ENCODE results near the gene STOX2.

STOX2 gene

GRCh38 chr4:183986971-183987946 is 82.2 kb downstream of the STOX2 start:
- peaks cover 5% of the 10 kb centered on the region; the same call in 1 of the 2 replicates for H3K27me3 ChIP-seq (ENCODE audit: control insufficient read depth, insufficient read depth, low read length)
- H3K9ac ChIP-seq (ENCODE audit: low read length), result peak overlapping the region; percentile 89
- peaks cover 28% of the 10 kb centered on the region for H3K4me1 ChIP-seq (ENCODE audit: control insufficient read depth, insufficient read depth, low read length)
- no peaks in the 10 kb centered on the region for H3K36me3 ChIP-seq (ENCODE audit: control insufficient read depth, insufficient read depth, low read length)
- no peaks in the 10 kb centered on the region for H3K9me3 ChIP-seq (ENCODE audit: control insufficient read depth, insufficient read depth, low read depth, low read length)
- peak overlapping the region; percentile 10; the same call in 1 of the 2 replicates for H3K27ac ChIP-seq (ENCODE audit: low read depth, low read length)
- peak overlapping the region; percentile 67 for H3K4me3 ChIP-seq (ENCODE audit: low read depth, low read length)

DNA sequence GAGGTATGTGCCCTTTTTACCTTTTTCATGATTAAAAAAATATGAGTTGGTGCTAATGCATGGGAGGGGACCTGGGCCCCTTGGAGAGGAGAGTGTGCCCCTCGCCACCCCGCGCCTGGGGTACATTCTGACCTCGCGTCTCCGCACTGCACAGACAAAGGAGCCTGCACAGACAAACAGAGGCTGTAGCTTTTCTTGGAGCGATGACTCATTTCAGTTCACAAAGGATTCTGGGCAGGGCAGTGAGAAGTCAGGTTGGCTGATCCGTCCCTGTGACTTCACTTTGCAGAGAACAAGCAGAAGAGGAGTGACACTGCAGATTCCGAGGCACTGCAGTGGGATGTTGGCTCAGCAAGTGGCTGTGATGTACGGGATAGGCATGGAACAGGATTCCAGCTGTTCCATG is 82.9 kb downstream of the STOX2 start:
- H3K4me3 ChIP-seq (ENCODE audit: low read depth, low read length), result peak overlapping the region; percentile 67
- H3K36me3 ChIP-seq (ENCODE audit: control insufficient read depth, insufficient read depth, low read length), result no peaks in the 10 kb centered on the region
- H3K27ac ChIP-seq (ENCODE audit: low read depth, low read length), result peak overlapping the region; percentile 10; the same call in 1 of the 2 replicates
- H3K4me1 ChIP-seq (ENCODE audit: control insufficient read depth, insufficient read depth, low read length), result peaks cover 28% of the 10 kb centered on the region
- no peaks in the 10 kb centered on the region for H3K9me3 ChIP-seq (ENCODE audit: control insufficient read depth, insufficient read depth, low read depth, low read length)
- H3K27me3 ChIP-seq (ENCODE audit: control insufficient read depth, insufficient read depth, low read length), result peaks cover 5% of the 10 kb centered on the region; the same call in 1 of the 2 replicates
- peak overlapping the region; percentile 89 for H3K9ac ChIP-seq (ENCODE audit: low read length)

DNA sequence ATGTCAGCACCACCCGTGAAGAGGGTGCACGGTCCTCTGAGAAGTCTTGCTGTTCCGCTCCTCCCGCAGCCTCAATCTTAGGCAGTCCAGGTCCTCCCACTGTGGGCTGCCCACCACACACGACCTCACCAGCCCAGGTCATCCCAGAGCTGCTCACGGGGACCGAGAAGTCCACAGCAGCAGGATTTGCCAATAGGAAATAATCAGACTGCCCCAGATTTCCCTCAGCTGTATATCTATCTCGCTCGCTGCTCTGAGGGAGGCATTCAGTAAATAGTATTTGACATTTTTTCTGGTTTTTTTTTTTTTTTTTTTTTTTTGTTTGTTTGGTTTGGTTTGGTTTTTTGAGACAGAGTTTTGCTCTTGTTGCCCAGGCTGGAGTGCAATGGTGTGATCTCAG is 83.8 kb downstream of the STOX2 start:
- peak overlapping the region; percentile 67; the same call in 1 of the 2 replicates for H3K4me3 ChIP-seq (ENCODE audit: low read depth, low read length)
- H3K9ac ChIP-seq (ENCODE audit: low read length), result peak overlapping the region; percentile 40
- no peaks in the 10 kb centered on the region for H3K9me3 ChIP-seq (ENCODE audit: control insufficient read depth, insufficient read depth, low read depth, low read length)
- no peaks in the 10 kb centered on the region for H3K36me3 ChIP-seq (ENCODE audit: control insufficient read depth, insufficient read depth, low read length)
- H3K27ac ChIP-seq (ENCODE audit: low read depth, low read length), result no peak overlapping the region
- H3K27me3 ChIP-seq (ENCODE audit: control insufficient read depth, insufficient read depth, low read length), result peaks cover 5% of the 10 kb centered on the region; the same call in 1 of the 2 replicates
- H3K4me1 ChIP-seq (ENCODE audit: control insufficient read depth, insufficient read depth, low read length), result peaks cover 32% of the 10 kb centered on the region

DNA sequence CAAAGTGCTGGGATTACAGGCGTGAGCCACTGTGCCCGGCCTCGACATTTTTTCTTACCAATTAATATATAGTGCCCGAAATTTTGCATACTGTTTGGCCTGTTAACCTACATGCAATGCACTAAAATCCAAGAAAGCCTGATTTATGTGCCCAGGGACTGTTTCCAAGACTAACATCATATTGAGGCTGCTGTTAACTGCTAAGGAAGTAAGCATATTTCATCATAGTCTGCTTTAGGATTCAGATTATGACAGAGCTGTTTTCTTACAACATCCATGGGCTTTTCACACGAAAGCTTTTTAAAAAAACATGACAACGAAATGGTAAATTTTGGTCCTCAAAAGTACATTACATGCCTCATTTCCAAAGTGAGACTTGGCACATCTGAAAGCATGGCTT is 84.4 kb downstream of the STOX2 start:
- no peak overlapping the region for H3K4me3 ChIP-seq (ENCODE audit: low read depth, low read length)
- no peaks in the 10 kb centered on the region for H3K36me3 ChIP-seq (ENCODE audit: control insufficient read depth, insufficient read depth, low read length)
- peaks cover 32% of the 10 kb centered on the region for H3K4me1 ChIP-seq (ENCODE audit: control insufficient read depth, insufficient read depth, low read length)
- H3K27ac ChIP-seq (ENCODE audit: low read depth, low read length), result no peak overlapping the region
- peaks cover 5% of the 10 kb centered on the region; the same call in 1 of the 2 replicates for H3K27me3 ChIP-seq (ENCODE audit: control insufficient read depth, insufficient read depth, low read length)
- H3K9ac ChIP-seq (ENCODE audit: low read length), result no peak overlapping the region
- no peaks in the 10 kb centered on the region for H3K9me3 ChIP-seq (ENCODE audit: control insufficient read depth, insufficient read depth, low read depth, low read length)

DNA sequence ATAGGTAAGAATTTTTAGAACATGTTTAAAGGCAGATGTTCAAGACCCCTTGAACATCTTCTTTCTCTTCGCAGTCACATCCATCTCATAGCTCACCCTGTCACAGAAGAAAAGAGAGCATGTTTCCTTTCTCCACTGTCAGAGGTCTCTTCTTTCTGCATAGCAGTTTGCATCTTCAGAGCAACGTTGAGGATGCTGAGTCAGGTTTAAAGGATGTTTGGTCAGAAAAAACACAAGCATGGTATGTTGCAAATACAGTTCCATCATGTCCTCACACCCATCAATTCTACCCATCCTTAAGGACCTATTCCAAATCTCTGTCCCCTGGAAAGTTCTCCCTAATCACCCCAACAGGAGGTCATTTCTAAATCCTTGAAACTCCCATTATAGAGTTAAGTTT is 84.8 kb downstream of the STOX2 start:
- Histone ChIP-seq H3K4me3 (ENCODE audit: low read depth, low read length) (no peak overlapping the region), H3K27me3 (ENCODE audit: control insufficient read depth, insufficient read depth, low read length) (peaks cover 5% of the 10 kb centered on the region; the same call in 1 of the 2 replicates), H3K27ac (ENCODE audit: low read depth, low read length) (no peak overlapping the region), H3K36me3 (ENCODE audit: control insufficient read depth, insufficient read depth, low read length) (no peaks in the 10 kb centered on the region), H3K9me3 (ENCODE audit: control insufficient read depth, insufficient read depth, low read depth, low read length) (no peaks in the 10 kb centered on the region), H3K4me1 (ENCODE audit: control insufficient read depth, insufficient read depth, low read length) (peaks cover 32% of the 10 kb centered on the region), H3K9ac (ENCODE audit: low read length) (no peak overlapping the region)

GRCh38 chr4:183993676-183994075 is 88.6 kb downstream of the STOX2 start:
- Histone ChIP-seq H3K9ac (ENCODE audit: low read length) (no peak overlapping the region), H3K4me3 (ENCODE audit: low read depth, low read length) (no peak overlapping the region), H3K9me3 (ENCODE audit: control insufficient read depth, insufficient read depth, low read depth, low read length) (no peaks in the 10 kb centered on the region), H3K27me3 (ENCODE audit: control insufficient read depth, insufficient read depth, low read length) (no peaks in the 10 kb centered on the region), H3K36me3 (ENCODE audit: control insufficient read depth, insufficient read depth, low read length) (no peaks in the 10 kb centered on the region), H3K27ac (ENCODE audit: low read depth, low read length) (no peak overlapping the region), H3K4me1 (ENCODE audit: control insufficient read depth, insufficient read depth, low read length) (peaks cover 14% of the 10 kb centered on the region)

- Histone ChIP-seq H3K4me3 (ENCODE audit: low read depth, low read length) (no peak overlapping the region), H3K4me1 (ENCODE audit: control insufficient read depth, insufficient read depth, low read length) (peaks cover 13% of the 10 kb centered on the region), H3K36me3 (ENCODE audit: control insufficient read depth, insufficient read depth, low read length) (no peaks in the 10 kb centered on the region), H3K9me3 (ENCODE audit: control insufficient read depth, insufficient read depth, low read depth, low read length) (no peaks in the 10 kb centered on the region), H3K27ac (ENCODE audit: low read depth, low read length) (no peak overlapping the region), H3K9ac (ENCODE audit: low read length) (no peak overlapping the region), H3K27me3 (ENCODE audit: control insufficient read depth, insufficient read depth, low read length) (no peaks in the 10 kb centered on the region)
These were observed 90.5 kb downstream of the STOX2 start for GRCh38 chr4:183995570-183995969.

DNA sequence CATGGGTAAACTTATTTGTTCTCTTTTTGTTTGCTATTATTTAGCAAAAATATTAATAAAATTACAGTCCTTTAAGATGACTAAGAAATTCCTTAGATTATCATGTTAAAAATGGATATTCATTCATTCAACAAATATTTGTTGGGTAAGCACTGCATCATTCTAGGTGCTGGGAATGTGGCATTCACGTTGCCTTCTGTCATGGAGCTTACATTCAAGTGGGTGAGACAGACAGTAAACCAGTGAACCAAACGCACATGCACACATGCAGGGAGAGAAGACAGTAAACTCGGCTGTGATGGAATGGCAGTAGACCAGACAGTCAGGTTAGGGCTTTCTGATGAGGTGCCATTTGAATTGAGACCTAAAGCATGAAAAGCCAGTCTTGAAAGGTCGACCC is 91.8 kb downstream of the STOX2 start:
- Histone ChIP-seq H3K27me3 (ENCODE audit: control insufficient read depth, insufficient read depth, low read length) (no peaks in the 10 kb centered on the region), H3K4me1 (ENCODE audit: control insufficient read depth, insufficient read depth, low read length) (peaks cover 13% of the 10 kb centered on the region), H3K9ac (ENCODE audit: low read length) (no peak overlapping the region), H3K27ac (ENCODE audit: low read depth, low read length) (no peak overlapping the region), H3K4me3 (ENCODE audit: low read depth, low read length) (no peak overlapping the region), H3K36me3 (ENCODE audit: control insufficient read depth, insufficient read depth, low read length) (peaks cover 7% of the 10 kb centered on the region; the same call in 1 of the 2 replicates), H3K9me3 (ENCODE audit: control insufficient read depth, insufficient read depth, low read depth, low read length) (no peaks in the 10 kb centered on the region)

DNA sequence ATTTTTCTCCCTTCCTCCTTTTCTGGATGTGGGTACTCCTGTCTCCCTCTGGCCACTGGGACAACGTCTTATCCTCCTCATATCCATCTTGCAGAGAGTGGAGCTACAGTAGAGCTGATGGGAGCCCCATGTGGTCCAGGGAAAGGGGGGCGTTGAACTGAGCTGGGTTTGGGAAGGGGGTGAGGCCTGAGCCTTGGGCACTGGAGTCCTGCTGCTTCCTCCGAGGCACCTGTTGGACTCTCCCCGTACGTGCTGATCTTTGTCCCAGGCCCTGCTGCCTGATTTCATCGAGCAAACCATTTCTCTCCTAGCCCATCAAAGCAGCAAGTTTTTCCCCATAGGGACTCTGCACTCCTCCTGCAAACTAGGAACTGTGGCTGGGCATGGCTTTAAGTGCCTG is 94.3 kb downstream of the STOX2 start:
- Histone ChIP-seq H3K4me3 (ENCODE audit: low read depth, low read length) (no peak overlapping the region), H3K27me3 (ENCODE audit: control insufficient read depth, insufficient read depth, low read length) (no peaks in the 10 kb centered on the region), H3K27ac (ENCODE audit: low read depth, low read length) (no peak overlapping the region), H3K9me3 (ENCODE audit: control insufficient read depth, insufficient read depth, low read depth, low read length) (no peaks in the 10 kb centered on the region), H3K9ac (ENCODE audit: low read length) (no peak overlapping the region), H3K4me1 (ENCODE audit: control insufficient read depth, insufficient read depth, low read length) (peaks cover 9% of the 10 kb centered on the region), H3K36me3 (ENCODE audit: control insufficient read depth, insufficient read depth, low read length) (peaks cover 12% of the 10 kb centered on the region; the same call in 1 of the 2 replicates)

- no peaks in the 10 kb centered on the region for H3K27me3 ChIP-seq (ENCODE audit: control insufficient read depth, insufficient read depth, low read length)
- no peak overlapping the region for H3K27ac ChIP-seq (ENCODE audit: low read depth, low read length)
- peaks cover 12% of the 10 kb centered on the region; the same call in 1 of the 2 replicates for H3K36me3 ChIP-seq (ENCODE audit: control insufficient read depth, insufficient read depth, low read length)
- H3K4me3 ChIP-seq (ENCODE audit: low read depth, low read length), result no peak overlapping the region
- no peak overlapping the region for H3K9ac ChIP-seq (ENCODE audit: low read length)
- H3K9me3 ChIP-seq (ENCODE audit: control insufficient read depth, insufficient read depth, low read depth, low read length), result no peaks in the 10 kb centered on the region
- H3K4me1 ChIP-seq (ENCODE audit: control insufficient read depth, insufficient read depth, low read length), result peaks cover 1% of the 10 kb centered on the region
These were observed 95.6 kb downstream of the STOX2 start for GRCh38 chr4:184000457-184001396.

All from HUES6 (cell line).